Epithelial cell of esophagus (primary cell): ENCODE measurements around the gene EIF4EBP3.

ENCODE experiments used
- DNase-seq: peaks from one replicate; pipeline ENCODE4 v3.0.0; 2010; ENCODE audit warnings: low read depth
- H3K4me3 ChIP-seq: 2 replicates; pipeline ENCODE4 v1.5.1; 2011; ENCODE audit warnings: mild to moderate bottlenecking, low read length, control low read depth
- CTCF ChIP-seq: IDR thresholded peaks from 2 replicates; pipeline ENCODE4 v1.5.1; 2011; ENCODE audit warnings: low read depth, mild to moderate bottlenecking, low read length, control low read depth, inconsistent platforms; ENCODE audit not compliant: insufficient read depth; ENCODE audit errors: missing control alignments

The EIF4EBP3 gene

GRCh38 chr5:140549237-140550144 lies 2.0 kb downstream of the EIF4EBP3 start:
- TF ChIP-seq CTCF, result no peak
- DNase-seq, result peak; percentile 20
- H3K4me3 ChIP-seq, result no peak overlapping the region

GRCh38 chr5:140550147-140551079 lies 3.0 kb downstream of the EIF4EBP3 start:
- DNase-seq, result no peak
- H3K4me3 ChIP-seq, result no peak overlapping the region
- TF ChIP-seq CTCF, result no peak

GRCh38 chr5:140551872-140552271 lies 4.4 kb downstream of the EIF4EBP3 start:
- no peak overlapping the region for H3K4me3 ChIP-seq
- TF ChIP-seq CTCF, result no peak
- no peak for DNase-seq

- DNase-seq, result peak; percentile 65
- no peak for TF ChIP-seq CTCF
- H3K4me3 ChIP-seq, result no peak overlapping the region
Observed at GRCh38 chr5:140553657-140554056, 6.2 kb downstream of the EIF4EBP3 start.

GRCh38 chr5:140554454-140554853 lies 7.0 kb downstream of the EIF4EBP3 start:
- H3K4me3 ChIP-seq, result no peak overlapping the region

More at GRCh38 chr5:140554454-140554853, 7.0 kb downstream of the EIF4EBP3 start:
- peak; percentile 82 for DNase-seq
- no peak for TF ChIP-seq CTCF
